Measurements from ENCODE around the gene INPP5E.

- TF ChIP-seq CTCF (IDR thresholded peaks at IDR 0.05) (no peak), BCL3 (IDR thresholded peaks at IDR 0.05) (no peak), RCOR1 (IDR thresholded peaks at IDR 0.05; ENCODE audit: low read depth, low read length) (no peak), POLR2A (IDR thresholded peaks at IDR 0.05; ENCODE audit: low read length) (no peak), EP300 (IDR thresholded peaks at IDR 0.05) (no peak), ELK1 (IDR thresholded peaks at IDR 0.05; ENCODE audit: low read depth, low read length) (no peak), RFX5 (IDR thresholded peaks at IDR 0.05) (no peak), POLR2AphosphoS2 (conservative IDR thresholded peaks at IDR 0.05; ENCODE audit: low read length) (no peak), MAZ (IDR thresholded peaks at IDR 0.05; ENCODE audit: borderline replicate concordance, low read depth, low read length) (no peak), SREBF2 (IDR thresholded peaks at IDR 0.05) (no peak), JUNB (IDR thresholded peaks at IDR 0.05) (no peak), BHLHE40 (IDR thresholded peaks at IDR 0.05; ENCODE audit: low read depth, low read length) (no peak), ZSCAN20 (CRISPR knock-in tag; IDR thresholded peaks at IDR 0.05) (no peak)
These were observed 19.8 kb upstream of the INPP5E start for GRCh38 chr9:136459425-136459824.
